ENCODE data around the gene CBX6.

The CBX6 gene

GRCh38 chr22:38844315-38845003 is 27.6 kb downstream of the CBX6 start (continued):
- TF ChIP-seq ZBTB10 (tag by site-specific recombination; IDR thresholded peaks at IDR 0.05) (no peak), PRDM2 (tag by site-specific recombination; IDR thresholded peaks at IDR 0.05; ENCODE audit: borderline replicate concordance) (no peak), ZNF302 (tag by site-specific recombination; IDR thresholded peaks at IDR 0.05; ENCODE audit: low read depth) (no peak)

GRCh38 chr22:38843657-38844314 is 28.2 kb downstream of the CBX6 start, which contains the start of gene NPTXR:
Gene NPTXR (minus strand): TSS chr22:38844028.
- CTCF ChIA-PET, result interaction anchor here (0.7 to 4.5 kb wide), 4 partner anchors 26 to 159 kb away, joined by 3 to 38 read pairs (median 10); no protein-coding TSS in a partner anchor
- H3K4me1 ChIP-seq (ENCODE audit: control insufficient read depth, insufficient read depth, low read length), result 0 out of 2 replicates have a peak, but pooled peaks cover 2% of the 10 kb centered on the region
- H3K9me3 ChIP-seq (ENCODE audit: control insufficient read depth, insufficient read depth, low read depth, low read length), result no peaks in the 10 kb centered on the region
- POLR2A ChIA-PET, result interaction anchor here (0.6 to 2.7 kb wide), 6 partner anchors 10 to 337 kb away, joined by 3 to 19 read pairs (median 4); no protein-coding TSS in a partner anchor
- H3K36me3 ChIP-seq (ENCODE audit: control insufficient read depth in 2 of 2, insufficient read depth in 1 of 2, low read length in 2 of 2), result no peaks in the 10 kb centered on the region
- peak; percentile 51; the same call in 1 of the 2 replicates for TF ChIP-seq ZNF677 (tag by site-specific recombination; IDR thresholded peaks at IDR 0.05)
- no peak for TF ChIP-seq ZNF600 (tag by site-specific recombination; IDR thresholded peaks at IDR 0.05)
- 0 out of 2 replicates have a peak, but pooled peaks have one; percentile 36 for TF ChIP-seq GLIS1 (tag by site-specific recombination; IDR thresholded peaks at IDR 0.05)
- TF ChIP-seq ZNF660 (tag by site-specific recombination; IDR thresholded peaks at IDR 0.05), result 0 out of 2 replicates have a peak, but pooled peaks have one; percentile 11
- peak; percentile 99; the same call in 1 of the 2 replicates for TF ChIP-seq ZBTB6 (tag by site-specific recombination; IDR thresholded peaks at IDR 0.05)
- H3K27ac ChIP-seq (ENCODE audit: extremely low read depth, low read depth, low read length), result peak within 1 kb of the TSS; percentile 63; the same call in 1 of the 2 replicates
- peak within 1 kb of the TSS; percentile 42 for H3K4me3 ChIP-seq (ENCODE audit: low read depth, low read length)

GRCh38 chr22:38843201-38843656 is 28.8 kb downstream of the CBX6 start:
- Histone ChIP-seq H3K4me1 (ENCODE audit: control insufficient read depth, insufficient read depth, low read length) (0 out of 2 replicates have a peak, but pooled peaks cover 2% of the 10 kb centered on the region), H3K36me3 (ENCODE audit: control insufficient read depth in 2 of 2, insufficient read depth in 1 of 2, low read length in 2 of 2) (no peaks in the 10 kb centered on the region), H3K4me3 (ENCODE audit: low read depth, low read length) (peak overlapping the region; percentile 42), H3K27ac (ENCODE audit: extremely low read depth, low read depth, low read length) (peak overlapping the region; percentile 63; the same call in 1 of the 2 replicates), H3K9me3 (ENCODE audit: control insufficient read depth, insufficient read depth, low read depth, low read length) (no peaks in the 10 kb centered on the region)
- CTCF ChIA-PET, result interaction anchor here (0.6 to 4.5 kb wide), 8 partner anchors 9 to 977 kb away, joined by 3 to 38 read pairs (median 5); no protein-coding TSS in a partner anchor
- POLR2A ChIA-PET, result interaction anchor here (0.6 to 2.7 kb wide), 7 partner anchors 10 to 477 kb away, joined by 3 to 19 read pairs (median 3); partner anchors contain the start of gene RPL3
- TF ChIP-seq ZNF561 (tag by site-specific recombination; IDR thresholded peaks at IDR 0.05; ENCODE audit: borderline replicate concordance) (0 out of 2 replicates have a peak, but pooled peaks have one; percentile 53), YY1 (tag by site-specific recombination; IDR thresholded peaks at IDR 0.05) (peak; percentile 21; the same call in 1 of the 2 replicates), PBX3 (CRISPR knock-in tag; IDR thresholded peaks at IDR 0.05) (0 out of 2 replicates have a peak, but pooled peaks have one; percentile 57), ZBTB44 (tag by site-specific recombination; IDR thresholded peaks at IDR 0.05) (peak; percentile 95), ZSCAN30 (tag by site-specific recombination; IDR thresholded peaks at IDR 0.05) (peak; percentile 60), ZNF184 (tag by site-specific recombination; IDR thresholded peaks at IDR 0.05) (no peak), OSR2 (tag by site-specific recombination; IDR thresholded peaks at IDR 0.05) (0 out of 2 replicates have a peak, but pooled peaks have one; percentile 20)

Data from HEK293 (cell line).